ENCODE data around the gene NOG. TPM values are rescaled to one million over a fixed set of nuclear protein-coding genes. Genes with fewer than 3 reads are reported as not detected.

Gene NOG
- total and polyA plus RNA-seq, 2 experiments from 2014 or later, result 9.5 to 10.7 TPM

DNA sequence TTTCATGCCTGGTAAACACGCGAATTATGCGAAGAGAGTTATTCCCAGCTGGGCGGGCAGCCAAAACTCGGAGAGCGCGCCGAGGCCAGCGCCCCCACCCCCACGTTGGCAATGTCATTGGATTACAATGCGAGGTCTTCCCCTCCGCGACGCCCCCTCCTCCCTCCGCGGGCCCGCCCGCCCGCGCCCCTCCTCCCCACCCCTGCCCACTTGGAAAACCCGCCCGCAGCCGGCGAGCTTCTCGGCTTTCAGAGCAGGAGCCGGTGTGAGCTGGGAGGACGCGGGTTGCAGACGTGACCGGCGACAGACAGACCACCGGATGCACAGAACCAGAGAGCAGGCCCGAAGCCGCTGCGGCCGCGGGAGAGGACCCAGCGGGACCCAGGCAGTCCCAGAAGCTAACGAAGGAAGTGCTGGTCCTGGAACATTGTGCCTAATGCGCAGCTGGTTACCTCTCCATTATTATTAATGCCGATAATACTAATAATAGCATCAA, 4.0 kb downstream of the NOG start:
- Histone ChIP-seq H3K4me2 (peak overlapping the region; percentile 99), H3K9me2 (replicated peaks; ENCODE audit: insufficient read depth) (no peaks in the 10 kb centered on the region), H3K9me3 (ENCODE audit: low read depth) (no peaks in the 10 kb centered on the region), H3K4me3 (peak overlapping the region; percentile 27), H2AFZ (no peak overlapping the region), H3K4me1 (ENCODE audit: insufficient read depth) (peaks cover 17% of the 10 kb centered on the region), H3K27me3 (peaks cover 49% of the 10 kb centered on the region), H4K20me1 (ENCODE audit: insufficient read depth, poor library complexity, severe bottlenecking) (no peaks in the 10 kb centered on the region), H3K36me3 (replicated peaks; ENCODE audit: insufficient read depth, low read depth) (no peaks in the 10 kb centered on the region), H3K79me2 (no peaks in the 10 kb centered on the region), H3K27ac (peak overlapping the region; percentile 44)
- DNase-seq (ENCODE audit: low spot score), result peak; percentile 64
- 9% methylated on average over 7 of the region's 41 CpGs for WGBS (ENCODE audit: low lambda C conversion rate, missing lambda C conversion rate)
- peak; percentile 71 for TF ChIP-seq EZH2phosphoT487 (IDR thresholded peaks at IDR 0.05; ENCODE audit: low read depth, severe bottlenecking, unreplicated experiment)
- no peak for TF ChIP-seq EZH2 (IDR thresholded peaks at IDR 0.05; ENCODE audit: borderline replicate concordance)

DNA sequence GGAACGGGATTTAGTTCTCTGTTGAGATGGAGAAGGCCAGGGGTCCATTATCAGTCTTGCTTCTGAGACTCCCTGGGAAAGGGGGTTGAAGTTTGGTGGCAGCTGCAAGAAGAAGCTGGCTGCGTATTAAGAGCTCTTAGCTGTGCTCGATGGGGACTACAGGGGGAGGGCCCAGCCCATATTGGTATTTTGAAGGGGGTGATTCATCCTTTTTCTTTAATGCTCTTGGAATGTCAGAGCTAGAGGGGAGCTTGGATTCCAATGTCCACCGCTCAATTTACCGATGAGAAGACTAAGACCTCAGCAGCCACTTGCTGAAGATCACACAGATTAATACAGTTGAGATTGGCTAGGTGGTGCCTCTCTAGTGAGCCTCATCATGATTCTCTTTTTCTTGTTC, 5.0 kb downstream of the NOG start:
- 67% methylated on average over 5 of the region's 5 CpGs for whole genome bisulfite sequencing (ENCODE audit: low lambda C conversion rate, missing lambda C conversion rate)
- TF ChIP-seq EZH2phosphoT487 (IDR thresholded peaks at IDR 0.05; ENCODE audit: low read depth, severe bottlenecking, unreplicated experiment) (no peak), EZH2 (IDR thresholded peaks at IDR 0.05; ENCODE audit: borderline replicate concordance) (no peak)
- TF ChIP-seq, protein P1, sequence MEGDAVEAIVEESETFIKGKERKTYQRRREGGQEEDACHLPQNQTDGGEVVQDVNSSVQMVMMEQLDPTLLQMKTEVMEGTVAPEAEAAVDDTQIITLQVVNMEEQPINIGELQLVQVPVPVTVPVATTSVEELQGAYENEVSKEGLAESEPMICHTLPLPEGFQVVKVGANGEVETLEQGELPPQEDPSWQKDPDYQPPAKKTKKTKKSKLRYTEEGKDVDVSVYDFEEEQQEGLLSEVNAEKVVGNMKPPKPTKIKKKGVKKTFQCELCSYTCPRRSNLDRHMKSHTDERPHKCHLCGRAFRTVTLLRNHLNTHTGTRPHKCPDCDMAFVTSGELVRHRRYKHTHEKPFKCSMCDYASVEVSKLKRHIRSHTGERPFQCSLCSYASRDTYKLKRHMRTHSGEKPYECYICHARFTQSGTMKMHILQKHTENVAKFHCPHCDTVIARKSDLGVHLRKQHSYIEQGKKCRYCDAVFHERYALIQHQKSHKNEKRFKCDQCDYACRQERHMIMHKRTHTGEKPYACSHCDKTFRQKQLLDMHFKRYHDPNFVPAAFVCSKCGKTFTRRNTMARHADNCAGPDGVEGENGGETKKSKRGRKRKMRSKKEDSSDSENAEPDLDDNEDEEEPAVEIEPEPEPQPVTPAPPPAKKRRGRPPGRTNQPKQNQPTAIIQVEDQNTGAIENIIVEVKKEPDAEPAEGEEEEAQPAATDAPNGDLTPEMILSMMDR (IDR thresholded peaks at IDR 0.05; ENCODE audit: poor library complexity), result no peak
- Histone ChIP-seq H4K20me1 (ENCODE audit: insufficient read depth, poor library complexity, severe bottlenecking) (no peaks in the 10 kb centered on the region), H3K79me2 (no peaks in the 10 kb centered on the region), H3K36me3 (replicated peaks; ENCODE audit: insufficient read depth, low read depth) (no peaks in the 10 kb centered on the region), H3K4me1 (ENCODE audit: insufficient read depth) (peaks cover 20% of the 10 kb centered on the region), H3K9me2 (replicated peaks; ENCODE audit: insufficient read depth) (no peaks in the 10 kb centered on the region), H3K4me3 (no peak overlapping the region), H3K9me3 (ENCODE audit: low read depth) (no peaks in the 10 kb centered on the region), H3K4me2 (peak overlapping the region; percentile 99), H3K27ac (no peak overlapping the region), H2AFZ (no peak overlapping the region), H3K27me3 (peaks cover 49% of the 10 kb centered on the region)
- no peak for DNase-seq (ENCODE audit: low spot score)

DNA sequence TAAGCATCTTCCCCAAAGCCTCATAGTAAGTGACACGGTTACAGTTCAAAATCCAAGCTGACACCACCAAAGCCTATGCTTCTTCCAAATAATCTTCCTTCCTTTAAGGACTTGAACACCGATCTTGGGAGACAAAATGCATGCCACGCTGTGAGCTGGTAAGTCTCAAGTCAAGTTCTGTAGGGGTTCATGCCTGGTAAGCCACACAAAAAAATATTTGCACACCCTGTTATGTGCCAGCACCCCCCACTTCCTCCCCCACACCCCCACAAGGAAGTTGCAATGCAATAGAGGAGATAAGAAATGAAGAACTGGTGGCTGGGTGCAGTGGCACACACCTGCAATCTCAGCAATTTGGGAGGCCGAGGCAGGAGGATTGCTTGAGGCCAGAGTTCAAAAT, 5.6 kb downstream of the NOG start:
- no peaks in the 10 kb centered on the region for H4K20me1 ChIP-seq (ENCODE audit: insufficient read depth, poor library complexity, severe bottlenecking)
- H3K4me3 ChIP-seq, result no peak overlapping the region
- H3K79me2 ChIP-seq, result no peaks in the 10 kb centered on the region
- no peak overlapping the region for H3K27ac ChIP-seq
- WGBS (ENCODE audit: low lambda C conversion rate, missing lambda C conversion rate), result 92% methylated on average over 4 of the region's 4 CpGs
- TF ChIP-seq, protein P1 (IDR thresholded peaks at IDR 0.05; ENCODE audit: poor library complexity), result no peak
- TF ChIP-seq EZH2 (IDR thresholded peaks at IDR 0.05; ENCODE audit: borderline replicate concordance) (no peak), EZH2phosphoT487 (IDR thresholded peaks at IDR 0.05; ENCODE audit: low read depth, severe bottlenecking, unreplicated experiment) (no peak)
- H3K27me3 ChIP-seq, result peaks cover 48% of the 10 kb centered on the region
- H3K4me2 ChIP-seq, result no peak overlapping the region
- no peaks in the 10 kb centered on the region for H3K9me2 ChIP-seq (replicated peaks; ENCODE audit: insufficient read depth)
- H2AFZ ChIP-seq, result no peak overlapping the region
- DNase-seq (ENCODE audit: low spot score), result no peak
- no peaks in the 10 kb centered on the region for H3K9me3 ChIP-seq (ENCODE audit: low read depth)
- H3K36me3 ChIP-seq (replicated peaks; ENCODE audit: insufficient read depth, low read depth), result no peaks in the 10 kb centered on the region
- H3K4me1 ChIP-seq (ENCODE audit: insufficient read depth), result peaks cover 20% of the 10 kb centered on the region

DNA sequence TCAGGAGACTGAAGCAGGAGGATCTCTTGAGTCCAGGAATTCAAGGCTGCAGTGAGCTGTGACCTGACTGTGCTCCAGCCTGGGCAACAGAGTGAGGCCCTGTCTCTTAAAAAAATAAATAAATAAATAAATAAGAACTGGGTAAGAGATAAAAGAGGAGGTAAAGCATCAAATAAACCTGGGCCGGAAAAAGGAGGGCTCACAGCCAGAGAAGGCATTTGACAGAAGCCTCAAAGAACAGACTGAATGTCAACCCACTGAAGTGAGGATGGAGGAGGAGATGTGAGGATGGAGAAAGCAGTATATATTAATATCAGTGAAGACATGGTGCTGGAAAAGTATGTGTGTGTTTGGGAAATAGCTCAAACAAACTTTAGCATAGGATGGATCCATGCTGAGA, 6.1 kb downstream of the NOG start:
- H3K9me2 ChIP-seq (replicated peaks; ENCODE audit: insufficient read depth), result no peaks in the 10 kb centered on the region
- H3K4me2 ChIP-seq, result no peak overlapping the region
- H3K27me3 ChIP-seq, result peaks cover 43% of the 10 kb centered on the region
- no peaks in the 10 kb centered on the region for H3K79me2 ChIP-seq
- H3K9me3 ChIP-seq (ENCODE audit: low read depth), result no peaks in the 10 kb centered on the region
- H3K27ac ChIP-seq, result no peak overlapping the region
- H3K36me3 ChIP-seq (replicated peaks; ENCODE audit: insufficient read depth, low read depth), result no peaks in the 10 kb centered on the region
- TF ChIP-seq EZH2 (IDR thresholded peaks at IDR 0.05; ENCODE audit: borderline replicate concordance), result no peak
- no peak for TF ChIP-seq EZH2phosphoT487 (IDR thresholded peaks at IDR 0.05; ENCODE audit: low read depth, severe bottlenecking, unreplicated experiment)
- TF ChIP-seq, protein P1 (IDR thresholded peaks at IDR 0.05; ENCODE audit: poor library complexity), result no peak
- H2AFZ ChIP-seq, result no peak overlapping the region
- DNase-seq (ENCODE audit: low spot score), result no peak
- peaks cover 17% of the 10 kb centered on the region for H3K4me1 ChIP-seq (ENCODE audit: insufficient read depth)
- H4K20me1 ChIP-seq (ENCODE audit: insufficient read depth, poor library complexity, severe bottlenecking), result no peaks in the 10 kb centered on the region
- no peak overlapping the region for H3K4me3 ChIP-seq
- 95% methylated on average over 1 of the region's 1 CpG for WGBS (ENCODE audit: low lambda C conversion rate, missing lambda C conversion rate)
